ENCODE results near the gene DSCAML1. TPM values are rescaled to one million over a fixed set of nuclear protein-coding genes. Genes with fewer than 3 reads are reported as not detected.

DSCAML1 gene
- total and polyA plus RNA-seq, 2 of the 8 experiments (the other 6 are each of a cell fraction or from before 2014, with no cell fraction given) = 0.19 to 0.24 TPM

GRCh38 chr11:117681438-117681837 lies 115.6 kb downstream of the DSCAML1 start (continued):
- TF ChIP-seq CHD7 (IDR thresholded peaks at IDR 0.05; ENCODE audit: insufficient replicate concordance, low read length) = no peak
- no peak for TF ChIP-seq PHF8 (conservative IDR thresholded peaks at IDR 0.05; ENCODE audit: low read depth, low read length)
- no peak for TF ChIP-seq HDAC2 (IDR thresholded peaks at IDR 0.05; ENCODE audit: borderline replicate concordance in 1 of 2, low read depth in 2 of 2, low read length in 2 of 2)
- TF ChIP-seq GTF2F1 (IDR thresholded peaks at IDR 0.05; ENCODE audit: borderline replicate concordance, low read depth, low read length) = no peak
- no peak for TF ChIP-seq POLR2A (IDR thresholded peaks at IDR 0.05; ENCODE audit: control extremely low read depth in 1 of 2, low read depth in 2 of 2, low read length in 2 of 2)
- TF ChIP-seq SRF (IDR thresholded peaks at IDR 0.05; ENCODE audit: low read depth, low read length) = no peak
- no peak for TF ChIP-seq ATF2 (IDR thresholded peaks at IDR 0.05; ENCODE audit: low read length)
- TF ChIP-seq SIX5 (IDR thresholded peaks at IDR 0.05; ENCODE audit: low read depth, low read length) = no peak
- no peak for TF ChIP-seq SP1 (IDR thresholded peaks at IDR 0.05; ENCODE audit: low read depth, low read length)
- TF ChIP-seq YY1 (IDR thresholded peaks at IDR 0.05; ENCODE audit: low read depth, low read length) = no peak
- TF ChIP-seq TEAD4 (IDR thresholded peaks at IDR 0.05; ENCODE audit: low read depth, low read length) = no peak

All from H1 (cell line).